ENCODE data around the gene GREB1L. TPM values are rescaled to one million over a fixed set of nuclear protein-coding genes. Genes with fewer than 3 reads are reported as not detected.

GREB1L gene
- total and polyA plus RNA-seq, 10 of the 15 experiments (the other 5 are each of a cell fraction or from before 2014, with no cell fraction given) = under 0.01 to 0.11 (median 0.03) TPM; not detected in 1

GRCh38 chr18:21484851-21485636 is 243.0 kb downstream of the GREB1L start:
- H3K9ac ChIP-seq (ENCODE audit: control insufficient read depth, insufficient read depth, low read length) = no peak overlapping the region
- in situ Hi-C loops (cut with MboI) = no loop called here
- no peak for FAIRE-seq

More at GRCh38 chr18:21484851-21485636, 243.0 kb downstream of the GREB1L start:
- WGBS (ENCODE audit: insufficient coverage, insufficient replicate concordance, low lambda C conversion rate, missing lambda C conversion rate) = 18% methylated on average over 6 of the region's 7 CpGs
- H3K36me3 ChIP-seq (ENCODE audit: control insufficient read depth in 2 of 2, insufficient read depth in 2 of 2, low read length in 1 of 2) = no peaks in the 10 kb centered on the region
- no peaks in the 10 kb centered on the region for H3K79me2 ChIP-seq (ENCODE audit: control insufficient read depth, insufficient read depth, low read length)
- no peaks in the 10 kb centered on the region for H3K27me3 ChIP-seq (replicated peaks in 1 of 2; ENCODE audit: control insufficient read depth in 2 of 2, insufficient read depth in 2 of 2, low read length in 1 of 2)
- no peaks in the 10 kb centered on the region for H3K9me3 ChIP-seq (replicated peaks; ENCODE audit: control insufficient read depth, insufficient read depth, low read length)
- peak; percentile 34 for ATAC-seq
- no peak overlapping the region for H3K4me2 ChIP-seq (ENCODE audit: control insufficient read depth, insufficient read depth)
- H3K4me3 ChIP-seq = no peak overlapping the region
- SMC1A ChIA-PET (ENCODE audit: uncharacterized antibody, unreplicated experiment) = interaction anchor here (0.7 to 1.6 kb wide), 3 partner anchors 16 to 368 kb away, joined by 3 to 4 read pairs (median 3); no protein-coding TSS in a partner anchor
- CTCF ChIA-PET = interaction anchor here (1.1 to 1.5 kb wide), 2 partner anchors 366 to 471 kb away, joined by 4 to 5 read pairs; no protein-coding TSS in a partner anchor
- H4K20me1 ChIP-seq (ENCODE audit: control insufficient read depth, insufficient read depth) = no peaks in the 10 kb centered on the region
- H2AFZ ChIP-seq (ENCODE audit: control insufficient read depth, low read depth, low read length) = no peak overlapping the region
- TF ChIP-seq NRF1 (conservative IDR thresholded peaks at IDR 0.05; ENCODE audit: low read depth, low read length) (no peak), ATF3 (IDR thresholded peaks at IDR 0.05; ENCODE audit: borderline replicate concordance, extremely low read depth, low read depth, low read length) (no peak), NR2F1 (conservative IDR thresholded peaks at IDR 0.05) (no peak), NFYA (IDR thresholded peaks at IDR 0.05; ENCODE audit: borderline replicate concordance, low read depth, low read length) (no peak), CEBPZ (IDR thresholded peaks at IDR 0.05; ENCODE audit: low read depth, low read length) (no peak), EP300 (IDR thresholded peaks at IDR 0.05; ENCODE audit: borderline replicate concordance in 1 of 2, control insufficient read depth in 1 of 2, low read depth in 2 of 2, low read length in 2 of 2) (no peak), IRF4 (IDR thresholded peaks at IDR 0.05; ENCODE audit: low read depth, low read length) (no peak), MTA3 (IDR thresholded peaks at IDR 0.05; ENCODE audit: borderline replicate concordance, low read length) (no peak), TBL1XR1 (IDR thresholded peaks at IDR 0.05; ENCODE audit: low read depth, low read length) (no peak), BCL3 (IDR thresholded peaks at IDR 0.05; ENCODE audit: borderline replicate concordance, insufficient read depth, low read depth, low read length, poor library complexity, severe bottlenecking) (no peak)
- no peak overlapping the region for H3K27ac ChIP-seq (ENCODE audit: control insufficient read depth, insufficient read depth)
- H3K4me1 ChIP-seq (ENCODE audit: control insufficient read depth, insufficient read depth, low read length) = no peaks in the 10 kb centered on the region
- RAD21 ChIA-PET (ENCODE audit: unreplicated experiment) = no interaction called here
- intact Hi-C loops (cut with micrococcal nuclease; ENCODE audit: unreplicated experiment) = loop anchor here (10.0 kb wide), 2 partner anchors 50 to 290 kb away; no protein-coding TSS in a partner anchor
- no peak for DNase-seq (ENCODE audit: low read depth, low spot score)
- POLR2A ChIA-PET = no interaction called here
- BruUV-seq (replicated peaks) = no TSS peak

Data from GM12878 (cell line).